Suprapubic skin (tissue), 3 donors: ENCODE results near the gene RAB37.

Experiments used
- POLR2AphosphoS5 ChIP-seq, 3 donors: sonication (generic); formaldehyde crosslinking; IDR thresholded peaks; one replicate each; pipeline ENCODE4 v1.6.1; 2017; ENCODE audit warnings: antibody characterized with exemption in 3 of 3
- TF ChIP-seq, protein P1 (sequence below), 2 donors: fragments of 200-600 bp in 1 of 2; fragments of 450-650 bp in 1 of 2; sonication (generic) in 1 of 2; IDR thresholded peaks; one replicate each; pipeline ENCODE4 v1.5.1; 2016 to 2019; ENCODE audit warnings: antibody characterized with exemption in 2 of 2, mild to moderate bottlenecking in 1 of 2, moderate library complexity in 1 of 2

DNA sequence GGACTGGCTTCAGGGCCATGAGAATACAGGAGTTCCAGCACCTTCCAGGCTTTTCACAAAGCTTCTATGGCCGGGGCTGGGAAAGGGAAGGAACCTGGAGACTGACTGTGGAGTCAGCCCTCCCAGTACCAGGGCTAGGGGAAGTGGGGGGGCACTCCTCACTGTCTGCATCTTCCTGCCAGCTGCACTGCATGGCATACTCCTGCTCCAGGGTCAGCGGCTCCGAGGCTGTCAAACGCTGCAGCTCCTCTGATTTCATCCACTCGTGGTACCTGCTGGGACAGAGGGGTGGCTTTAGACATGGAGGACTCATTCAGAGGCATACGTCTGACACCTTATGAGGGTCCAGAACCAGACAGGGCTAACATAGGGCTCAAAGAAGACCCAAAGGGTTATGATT is 36.4 kb downstream of the RAB37 start:
- TF ChIP-seq, protein P1, sequence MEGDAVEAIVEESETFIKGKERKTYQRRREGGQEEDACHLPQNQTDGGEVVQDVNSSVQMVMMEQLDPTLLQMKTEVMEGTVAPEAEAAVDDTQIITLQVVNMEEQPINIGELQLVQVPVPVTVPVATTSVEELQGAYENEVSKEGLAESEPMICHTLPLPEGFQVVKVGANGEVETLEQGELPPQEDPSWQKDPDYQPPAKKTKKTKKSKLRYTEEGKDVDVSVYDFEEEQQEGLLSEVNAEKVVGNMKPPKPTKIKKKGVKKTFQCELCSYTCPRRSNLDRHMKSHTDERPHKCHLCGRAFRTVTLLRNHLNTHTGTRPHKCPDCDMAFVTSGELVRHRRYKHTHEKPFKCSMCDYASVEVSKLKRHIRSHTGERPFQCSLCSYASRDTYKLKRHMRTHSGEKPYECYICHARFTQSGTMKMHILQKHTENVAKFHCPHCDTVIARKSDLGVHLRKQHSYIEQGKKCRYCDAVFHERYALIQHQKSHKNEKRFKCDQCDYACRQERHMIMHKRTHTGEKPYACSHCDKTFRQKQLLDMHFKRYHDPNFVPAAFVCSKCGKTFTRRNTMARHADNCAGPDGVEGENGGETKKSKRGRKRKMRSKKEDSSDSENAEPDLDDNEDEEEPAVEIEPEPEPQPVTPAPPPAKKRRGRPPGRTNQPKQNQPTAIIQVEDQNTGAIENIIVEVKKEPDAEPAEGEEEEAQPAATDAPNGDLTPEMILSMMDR (IDR thresholded peaks at IDR 0.05) = no peak
- TF ChIP-seq POLR2AphosphoS5 (IDR thresholded peaks at IDR 0.05) = no peak
